Smooth muscle cell (in vitro differentiated cells): Measurements from ENCODE around the gene MSRB1. TPM values are rescaled to one million over a fixed set of nuclear protein-coding genes. Genes with fewer than 3 reads are reported as not detected.

Experiments used
- DNase-seq: peaks from one replicate; lab custom pipeline; 2025; ENCODE audit not compliant: unreplicated experiment; lab: John Stamatoyannopoulos, UW
- H2AFZ ChIP-seq: fragments of 200-600 bp; sonication (generic); 2 replicates; pipeline ENCODE4 v1.6.0; 2016; ENCODE audit warnings: antibody characterized with exemption, low read depth, mild to moderate bottlenecking
- H3F3A ChIP-seq: fragments of 200-600 bp; sonication (generic); 2 replicates; pipeline ENCODE4 v1.6.0; 2017; ENCODE audit warnings: antibody characterized with exemption, low read depth
- H3K27ac ChIP-seq: fragments of 200-600 bp; sonication (generic); 2 replicates; pipeline ENCODE4 v1.5.1; 2016; ENCODE audit warnings: low read depth, mild to moderate bottlenecking
- H3K27me3 ChIP-seq: fragments of 200-600 bp; sonication (generic); 2 replicates; pipeline ENCODE4 v1.6.1; 2016; ENCODE audit warnings: low read depth, mild to moderate bottlenecking
- H3K36me3 ChIP-seq: fragments of 200-600 bp; sonication (generic); 2 replicates; pipeline ENCODE4 v1.5.1; 2016; ENCODE audit warnings: low read depth
- H3K4me1 ChIP-seq: fragments of 200-600 bp; sonication (generic); 2 replicates; pipeline ENCODE4 v1.5.1; 2016; ENCODE audit warnings: low read depth
- H3K4me2 ChIP-seq: fragments of 200-600 bp; sonication (generic); 2 replicates; pipeline ENCODE4 v1.6.0; 2016; ENCODE audit warnings: mild to moderate bottlenecking
- H3K4me3 ChIP-seq: fragments of 200-600 bp; sonication (generic); 2 replicates; pipeline ENCODE4 v1.5.1; 2016; ENCODE audit warnings: mild to moderate bottlenecking
- H3K79me2 ChIP-seq: fragments of 200-600 bp; sonication (generic); 2 replicates; pipeline ENCODE4 v1.6.0; 2016; ENCODE audit warnings: low read depth, mild to moderate bottlenecking
- H3K9ac ChIP-seq: fragments of 200-600 bp; sonication (generic); 2 replicates; pipeline ENCODE4 v1.6.0; 2016; ENCODE audit warnings: low read depth
- H3K9me3 ChIP-seq: fragments of 200-600 bp; sonication (generic); replicated peaks from 2 replicates; pipeline ENCODE4 v1.5.1; 2016; ENCODE audit warnings: low read depth
- H4K20me1 ChIP-seq: fragments of 200-600 bp; sonication (generic); 2 replicates; pipeline ENCODE4 v1.6.0; 2016; ENCODE audit warnings: low read depth
- WGBS: methylation state at CpG from one replicate; pipeline ENCODE4 v1.1.7; 2016; ENCODE audit warnings: low lambda C conversion rate; 5-methylcytosine and 5-hydroxymethylcytosine counted together
- polyA plus RNA-seq: library from polyadenylated mRNA; unstranded; fragments of >200 nt; fragmentation: Nextera tagmentation; extraction: Ambion mirVana; gene quantifications from 2 replicates; pipeline ENCODE4 v1.2.1, GENCODE V29; 2016
- total RNA-seq: library from RNA; depleted of rRNA; stranded (reverse); fragments of >200 nt; gene quantifications from 2 replicates; pipeline ENCODE4 v1.2.3, GENCODE V29; 2014
- TF ChIP-seq, protein P1 (sequence below): fragments of 200-600 bp; sonication (generic); IDR thresholded peaks from 2 replicates; pipeline ENCODE4 v1.5.1; 2017; ENCODE audit warnings: borderline replicate concordance, mild to moderate bottlenecking, antibody characterized with exemption; ENCODE audit not compliant: insufficient read depth, poor library complexity, severe bottlenecking

MSRB1 gene
- total and polyA plus RNA-seq, 2 experiments from 2014 or later: 9.9 to 21.8 TPM

DNA sequence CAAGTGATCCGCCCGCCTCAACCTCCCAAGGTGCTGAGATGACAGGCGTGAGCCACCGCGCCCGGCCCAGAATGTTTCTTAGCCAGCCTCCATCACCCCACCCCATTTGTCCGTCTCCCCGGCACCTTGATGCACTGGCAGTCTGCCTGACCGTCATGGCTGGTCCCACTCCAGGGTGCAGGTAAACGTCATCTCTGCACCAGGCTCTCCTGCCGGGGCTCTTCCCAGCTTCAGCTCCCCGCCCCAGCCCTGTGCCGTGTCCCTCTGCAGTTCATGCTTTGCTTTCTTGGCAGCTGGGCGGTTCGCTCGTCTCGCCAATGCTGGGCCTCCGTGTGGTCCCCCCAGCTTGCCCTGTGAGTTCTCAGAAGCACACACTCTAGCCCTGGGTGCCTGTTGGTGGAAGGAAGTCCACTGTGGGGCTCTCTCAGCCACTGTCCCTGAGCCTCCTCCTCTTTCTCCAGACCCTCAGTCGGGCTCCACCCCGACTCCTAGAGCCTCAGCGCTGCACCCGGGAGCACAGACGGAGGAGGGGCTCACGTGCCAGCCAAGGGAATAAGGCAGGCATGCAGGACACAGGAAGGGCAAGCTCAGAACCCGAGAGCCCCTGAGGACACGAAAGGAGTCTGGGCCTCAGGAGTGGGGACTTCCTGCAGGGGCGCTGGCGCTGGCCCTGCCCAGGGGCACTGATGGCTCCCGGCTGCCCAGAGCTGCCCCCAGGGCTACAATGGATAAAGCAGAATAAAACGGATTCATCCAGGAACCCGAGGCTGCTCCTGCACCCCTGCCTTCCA, 36.7 kb downstream of the MSRB1 start:
- no peak overlapping the region for H3K4me2 ChIP-seq
- no peaks in the 10 kb centered on the region for H3K27me3 ChIP-seq
- WGBS: 85% methylated on average over 30 of the region's 31 CpGs
- DNase-seq: no peak
- H3F3A ChIP-seq: no peaks in the 10 kb centered on the region
- no peaks in the 10 kb centered on the region for H3K36me3 ChIP-seq
- H2AFZ ChIP-seq: no peak overlapping the region
- H3K27ac ChIP-seq: no peak overlapping the region
- H3K4me3 ChIP-seq: no peak overlapping the region
- TF ChIP-seq, protein P1, sequence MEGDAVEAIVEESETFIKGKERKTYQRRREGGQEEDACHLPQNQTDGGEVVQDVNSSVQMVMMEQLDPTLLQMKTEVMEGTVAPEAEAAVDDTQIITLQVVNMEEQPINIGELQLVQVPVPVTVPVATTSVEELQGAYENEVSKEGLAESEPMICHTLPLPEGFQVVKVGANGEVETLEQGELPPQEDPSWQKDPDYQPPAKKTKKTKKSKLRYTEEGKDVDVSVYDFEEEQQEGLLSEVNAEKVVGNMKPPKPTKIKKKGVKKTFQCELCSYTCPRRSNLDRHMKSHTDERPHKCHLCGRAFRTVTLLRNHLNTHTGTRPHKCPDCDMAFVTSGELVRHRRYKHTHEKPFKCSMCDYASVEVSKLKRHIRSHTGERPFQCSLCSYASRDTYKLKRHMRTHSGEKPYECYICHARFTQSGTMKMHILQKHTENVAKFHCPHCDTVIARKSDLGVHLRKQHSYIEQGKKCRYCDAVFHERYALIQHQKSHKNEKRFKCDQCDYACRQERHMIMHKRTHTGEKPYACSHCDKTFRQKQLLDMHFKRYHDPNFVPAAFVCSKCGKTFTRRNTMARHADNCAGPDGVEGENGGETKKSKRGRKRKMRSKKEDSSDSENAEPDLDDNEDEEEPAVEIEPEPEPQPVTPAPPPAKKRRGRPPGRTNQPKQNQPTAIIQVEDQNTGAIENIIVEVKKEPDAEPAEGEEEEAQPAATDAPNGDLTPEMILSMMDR: no peak
- no peaks in the 10 kb centered on the region for H4K20me1 ChIP-seq
- H3K9me3 ChIP-seq: no peaks in the 10 kb centered on the region
- no peaks in the 10 kb centered on the region for H3K79me2 ChIP-seq
- peaks cover 4% of the 10 kb centered on the region for H3K4me1 ChIP-seq
- H3K9ac ChIP-seq: no peak overlapping the region

DNA sequence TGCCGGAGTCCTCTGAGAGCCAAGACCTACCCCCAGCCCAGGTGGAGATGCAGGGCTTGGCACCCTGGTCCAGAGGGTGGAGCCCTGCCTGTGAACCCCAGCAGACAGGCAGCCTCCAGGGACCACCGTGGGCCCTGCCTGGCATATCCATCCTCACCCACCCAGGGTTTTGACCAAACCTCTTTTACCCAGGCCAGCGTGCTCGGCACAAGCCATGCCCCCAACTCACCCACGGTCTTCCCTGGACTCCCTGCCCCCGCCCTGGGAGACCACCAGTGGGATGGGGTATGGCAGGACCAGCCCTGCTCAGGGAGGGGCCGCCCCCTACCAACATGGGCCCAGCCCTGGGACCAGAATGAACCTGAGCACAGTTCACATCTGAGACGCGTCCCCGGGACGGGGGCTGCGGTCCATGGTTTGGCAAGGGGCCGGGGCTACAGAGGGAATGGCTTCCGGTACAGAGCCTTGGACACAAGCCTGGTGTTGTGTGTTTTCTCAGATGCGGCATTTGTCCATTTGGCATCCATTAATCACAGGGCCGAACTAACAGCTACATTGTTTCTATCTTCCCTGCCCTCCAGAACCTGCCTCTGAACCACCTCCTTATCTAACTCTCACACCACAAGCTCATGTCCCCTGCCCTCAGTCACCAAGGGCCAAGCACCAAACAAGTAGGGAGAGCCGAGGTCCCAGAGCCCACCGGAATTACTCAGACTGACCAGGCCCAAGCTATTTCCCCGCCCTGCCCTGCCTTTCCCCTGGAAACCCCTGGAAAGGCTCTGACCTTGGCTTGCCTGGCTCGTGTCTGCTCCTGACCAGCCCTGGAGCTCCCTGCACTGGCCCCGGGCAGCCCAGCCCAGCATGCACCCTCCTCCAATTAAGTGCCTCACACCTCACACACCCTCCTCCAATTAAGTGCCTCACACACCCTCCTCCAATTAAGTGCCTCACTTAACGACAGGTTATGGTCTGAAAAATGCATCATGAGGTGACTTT, 38.9 kb downstream of the MSRB1 start:
- H3F3A ChIP-seq: no peaks in the 10 kb centered on the region
- WGBS: 87% methylated on average over 22 of the region's 22 CpGs
- no peaks in the 10 kb centered on the region for H3K36me3 ChIP-seq
- H3K27ac ChIP-seq: no peak overlapping the region
- H3K9me3 ChIP-seq: no peaks in the 10 kb centered on the region
- no peaks in the 10 kb centered on the region for H4K20me1 ChIP-seq
- H3K4me1 ChIP-seq: peaks cover 4% of the 10 kb centered on the region
- H2AFZ ChIP-seq: no peak overlapping the region
- no peaks in the 10 kb centered on the region for H3K79me2 ChIP-seq
- TF ChIP-seq, protein P1: no peak
- H3K27me3 ChIP-seq: no peaks in the 10 kb centered on the region
- H3K9ac ChIP-seq: no peak overlapping the region
- no peak for DNase-seq
- H3K4me2 ChIP-seq: no peak overlapping the region
- no peak overlapping the region for H3K4me3 ChIP-seq

DNA sequence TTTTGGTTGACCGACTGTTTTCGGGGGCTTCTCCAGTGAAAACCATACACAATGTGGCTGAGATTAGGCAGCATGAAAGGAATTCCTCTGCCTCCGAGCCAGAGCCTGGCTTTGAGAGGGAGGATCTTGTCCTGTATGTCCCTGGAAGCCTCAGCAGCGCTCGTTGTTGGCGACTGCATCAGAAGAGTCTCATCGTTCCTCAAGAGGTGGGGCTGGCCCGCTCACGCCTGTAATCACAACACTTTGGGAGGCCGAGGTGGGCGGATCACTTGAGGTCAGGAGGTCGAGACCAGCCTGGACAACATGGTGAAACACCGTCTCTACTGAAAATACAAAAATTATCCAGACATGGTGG, 39.8 kb downstream of the MSRB1 start:
- Histone ChIP-seq H3K27me3 (no peaks in the 10 kb centered on the region), H3K27ac (no peak overlapping the region), H3K9ac (no peak overlapping the region), H3K4me2 (no peak overlapping the region), H3K4me3 (no peak overlapping the region), H3K9me3 (no peaks in the 10 kb centered on the region), H3K36me3 (no peaks in the 10 kb centered on the region), H3K79me2 (no peaks in the 10 kb centered on the region), H4K20me1 (no peaks in the 10 kb centered on the region), H3K4me1 (peaks cover 4% of the 10 kb centered on the region), H2AFZ (no peak overlapping the region), H3F3A (no peaks in the 10 kb centered on the region)
- TF ChIP-seq, protein P1: no peak
- DNase-seq: no peak
- 80% methylated on average over 13 of the region's 13 CpGs for whole genome bisulfite sequencing
